Measurements from ENCODE around the gene PRG2. TPM values are rescaled to one million over a fixed set of nuclear protein-coding genes. Genes with fewer than 3 reads are reported as not detected.

Gene PRG2
- total RNA-seq, 3 donors from 2014 or later: 0.24 TPM; not detected in 2

DNA sequence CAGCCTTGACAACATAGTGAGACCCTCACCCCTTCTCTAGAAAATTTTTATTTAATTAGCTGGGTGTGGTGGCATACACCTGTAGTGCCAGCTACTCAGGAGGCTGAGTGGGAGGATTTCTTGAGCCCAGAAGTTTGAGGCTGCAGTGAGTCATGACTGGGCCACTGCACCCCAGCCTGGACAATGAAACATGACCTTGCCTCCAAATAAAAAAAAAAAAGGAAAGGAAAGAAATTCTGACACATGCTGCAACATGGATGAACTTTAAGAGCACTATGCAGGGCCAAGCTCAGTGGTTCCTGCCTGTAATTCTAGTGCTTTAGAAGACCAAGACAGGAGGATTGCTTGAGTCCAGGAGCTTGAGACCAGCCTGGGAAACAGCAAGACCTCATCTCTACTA is 27.7 kb upstream of the PRG2 start:
- ATAC-seq (no peak), DNase-seq (no peak)
- intact Hi-C loops (cut with DNase I, micrococcal nuclease): no loop called here
- TF ChIP-seq, protein P1, sequence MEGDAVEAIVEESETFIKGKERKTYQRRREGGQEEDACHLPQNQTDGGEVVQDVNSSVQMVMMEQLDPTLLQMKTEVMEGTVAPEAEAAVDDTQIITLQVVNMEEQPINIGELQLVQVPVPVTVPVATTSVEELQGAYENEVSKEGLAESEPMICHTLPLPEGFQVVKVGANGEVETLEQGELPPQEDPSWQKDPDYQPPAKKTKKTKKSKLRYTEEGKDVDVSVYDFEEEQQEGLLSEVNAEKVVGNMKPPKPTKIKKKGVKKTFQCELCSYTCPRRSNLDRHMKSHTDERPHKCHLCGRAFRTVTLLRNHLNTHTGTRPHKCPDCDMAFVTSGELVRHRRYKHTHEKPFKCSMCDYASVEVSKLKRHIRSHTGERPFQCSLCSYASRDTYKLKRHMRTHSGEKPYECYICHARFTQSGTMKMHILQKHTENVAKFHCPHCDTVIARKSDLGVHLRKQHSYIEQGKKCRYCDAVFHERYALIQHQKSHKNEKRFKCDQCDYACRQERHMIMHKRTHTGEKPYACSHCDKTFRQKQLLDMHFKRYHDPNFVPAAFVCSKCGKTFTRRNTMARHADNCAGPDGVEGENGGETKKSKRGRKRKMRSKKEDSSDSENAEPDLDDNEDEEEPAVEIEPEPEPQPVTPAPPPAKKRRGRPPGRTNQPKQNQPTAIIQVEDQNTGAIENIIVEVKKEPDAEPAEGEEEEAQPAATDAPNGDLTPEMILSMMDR (IDR thresholded peaks at IDR 0.05): no peak
- no peaks in the 10 kb centered on the region for H3K36me3 ChIP-seq (ENCODE audit: low read depth)
- H3K4me3 ChIP-seq: no peak overlapping the region
- no peaks in the 10 kb centered on the region for H3K9me3 ChIP-seq
- no peaks in the 10 kb centered on the region for H3K4me1 ChIP-seq (ENCODE audit: low read depth)

DNA sequence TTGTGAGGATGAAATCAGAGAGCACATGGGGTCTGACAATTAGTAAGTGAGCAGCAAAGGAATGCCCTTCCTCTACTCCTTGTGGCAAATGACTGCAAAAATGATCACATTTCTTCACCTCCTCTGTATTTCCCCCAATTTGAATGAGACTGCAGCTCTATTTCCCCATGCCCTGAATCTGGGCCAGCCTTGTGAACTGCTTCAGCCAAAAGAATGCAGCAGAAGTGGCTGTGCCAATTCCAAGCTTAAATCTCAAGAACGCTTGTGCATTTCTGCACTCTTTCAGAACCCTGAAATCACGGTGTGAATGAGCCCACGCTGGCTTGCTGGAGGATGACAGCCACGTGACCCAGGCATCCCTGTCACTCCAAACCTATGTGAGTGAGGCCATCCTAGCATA is 26.6 kb upstream of the PRG2 start:
- Histone ChIP-seq H3K9me3 (no peaks in the 10 kb centered on the region), H3K4me1 (ENCODE audit: low read depth) (no peaks in the 10 kb centered on the region), H3K36me3 (ENCODE audit: low read depth) (no peaks in the 10 kb centered on the region), H3K4me3 (no peak overlapping the region)
- DNase-seq: no peak
- intact Hi-C loops (cut with DNase I, micrococcal nuclease): no loop called here
- TF ChIP-seq, protein P1 (IDR thresholded peaks at IDR 0.05): no peak
- no peak for ATAC-seq

DNA sequence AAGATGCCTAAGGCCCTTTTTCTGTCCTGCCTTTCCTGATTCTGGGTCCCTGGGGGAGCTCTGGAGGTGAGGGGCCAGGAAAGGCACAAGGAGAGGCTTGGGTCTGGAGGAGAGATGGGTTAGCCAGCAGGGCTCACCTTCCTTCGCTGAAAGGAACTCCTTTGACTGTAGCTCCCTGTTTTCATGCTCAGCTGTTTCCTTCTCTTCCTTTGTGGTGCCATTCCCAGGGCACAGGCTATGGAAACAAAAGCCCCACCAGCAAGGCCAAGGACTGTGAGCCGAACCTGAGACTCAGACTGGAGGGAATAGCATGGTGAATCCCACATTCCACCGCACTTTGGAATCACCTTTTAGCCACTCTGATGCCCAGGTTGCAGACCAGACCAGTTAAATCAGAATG is 26.0 kb upstream of the PRG2 start:
- no peak overlapping the region for H3K4me3 ChIP-seq
- TF ChIP-seq, protein P1 (IDR thresholded peaks at IDR 0.05): no peak
- H3K36me3 ChIP-seq (ENCODE audit: low read depth): no peaks in the 10 kb centered on the region
- intact Hi-C loops (cut with DNase I, micrococcal nuclease): no loop called here
- H3K9me3 ChIP-seq: no peaks in the 10 kb centered on the region
- ATAC-seq: no peak
- no peak for DNase-seq
- H3K4me1 ChIP-seq (ENCODE audit: low read depth): no peaks in the 10 kb centered on the region

DNA sequence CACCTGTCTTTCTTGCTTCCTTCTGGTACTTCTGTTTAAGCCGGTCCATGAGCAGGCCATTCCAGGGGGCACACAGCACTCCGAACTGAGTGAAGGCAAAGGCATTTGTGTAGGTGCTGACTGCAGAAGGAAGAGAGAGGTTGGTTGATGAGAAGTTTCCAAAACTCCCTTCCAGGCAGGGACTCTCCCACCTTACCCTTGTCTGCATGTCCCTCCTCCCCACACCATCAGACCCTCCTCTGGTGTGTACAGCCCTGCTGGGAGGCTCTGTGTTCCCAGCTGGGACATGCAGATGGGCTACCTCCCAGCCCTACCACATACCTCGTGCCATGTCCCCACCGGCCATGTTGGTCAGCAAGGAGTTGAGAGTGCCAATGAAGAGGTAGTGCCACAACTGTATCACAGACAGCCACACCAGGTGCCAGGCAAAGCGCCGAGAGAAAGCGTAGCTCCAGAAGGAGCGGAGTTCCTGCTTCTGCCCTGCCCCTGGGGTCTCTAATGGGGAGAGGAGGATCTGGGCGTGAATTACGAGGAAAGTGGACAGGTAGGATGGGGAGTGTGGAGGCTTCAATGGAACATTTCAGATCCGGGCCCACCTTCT is 24.3 kb upstream of the PRG2 start:
- Histone ChIP-seq H3K9me3 (no peaks in the 10 kb centered on the region), H3K4me3 (no peak overlapping the region), H3K36me3 (ENCODE audit: low read depth) (no peaks in the 10 kb centered on the region), H3K4me1 (ENCODE audit: low read depth) (no peaks in the 10 kb centered on the region)
- DNase-seq (no peak), ATAC-seq (no peak)
- TF ChIP-seq, protein P1 (IDR thresholded peaks at IDR 0.05): no peak
- intact Hi-C loops (cut with DNase I, micrococcal nuclease): no loop called here

DNA sequence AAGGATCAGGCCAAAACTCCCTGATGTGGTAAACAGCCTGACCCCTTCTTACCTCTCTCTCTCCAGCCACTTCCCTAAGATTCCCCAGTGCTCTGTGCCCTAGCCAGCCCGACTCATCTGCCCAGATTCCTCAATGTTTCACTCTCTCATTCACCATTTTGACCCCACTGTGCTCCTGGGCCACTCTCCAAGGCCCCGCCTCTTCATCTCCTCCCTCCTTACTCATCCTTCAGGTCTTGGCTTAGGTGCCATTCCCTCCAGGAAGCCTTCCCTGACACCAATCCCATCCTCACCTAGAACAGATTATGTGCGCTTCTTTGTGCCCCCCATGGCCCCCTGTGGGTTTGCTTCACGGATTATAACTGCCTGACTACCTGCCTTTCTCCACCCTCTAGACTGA is 23.2 kb upstream of the PRG2 start:
- ATAC-seq (no peak), DNase-seq (no peak)
- Histone ChIP-seq H3K4me3 (no peak overlapping the region), H3K4me1 (ENCODE audit: low read depth) (no peaks in the 10 kb centered on the region), H3K9me3 (no peaks in the 10 kb centered on the region), H3K36me3 (ENCODE audit: low read depth) (no peaks in the 10 kb centered on the region)
- TF ChIP-seq, protein P1 (IDR thresholded peaks at IDR 0.05): no peak
- intact Hi-C loops (cut with DNase I, micrococcal nuclease): no loop called here

DNA sequence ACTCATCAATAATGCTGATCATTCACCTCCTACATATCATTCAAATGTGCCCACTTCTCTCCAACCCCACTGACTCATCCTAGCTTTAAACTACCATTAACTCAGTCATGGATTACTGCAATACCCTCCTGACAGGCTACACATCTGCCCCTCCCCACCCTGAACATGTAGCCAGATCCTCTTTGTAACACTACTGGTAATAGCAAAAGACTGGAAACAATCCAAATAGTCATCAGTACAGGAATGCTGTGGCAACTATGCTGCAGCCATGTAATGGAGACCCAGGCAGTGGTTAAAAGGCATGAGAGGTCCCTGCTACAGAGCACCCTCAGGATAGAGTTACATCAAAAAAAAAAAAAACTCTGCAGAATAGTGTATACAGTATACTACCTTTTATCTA is 19.8 kb upstream of the PRG2 start:
- ATAC-seq (no peak), DNase-seq (no peak)
- intact Hi-C loops (cut with DNase I, micrococcal nuclease): no loop called here
- Histone ChIP-seq H3K36me3 (ENCODE audit: low read depth) (no peaks in the 10 kb centered on the region), H3K4me1 (ENCODE audit: low read depth) (no peaks in the 10 kb centered on the region), H3K9me3 (no peaks in the 10 kb centered on the region), H3K4me3 (no peak overlapping the region)
- TF ChIP-seq, protein P1 (IDR thresholded peaks at IDR 0.05): no peak
